Stimulated activated naive CD8-positive, alpha-beta T cell treated with anti-CD3 and anti-CD28 coated beads, Interleukin-15, Interleukin-2, amounts not matched to agents 100 ng/mL and 50 ng/mL, for 24 hours (primary cell): Measurements from ENCODE around the gene MRM2.
"Not testable (repeated sequence)": the region's sequence is repeated elsewhere in the genome, so short reads cannot be mapped to it uniquely, and the experiment has no call there.

Experiments used
- H3K27ac Mint-ChIP-seq: one replicate; pipeline ENCODE4 v1.8.0; 2021; ENCODE audit warnings: mild to moderate bottlenecking, mixed read lengths
- H3K27me3 Mint-ChIP-seq: one replicate; pipeline ENCODE4 v1.8.0; 2021; ENCODE audit warnings: mixed read lengths
- H3K36me3 Mint-ChIP-seq: one replicate; pipeline ENCODE4 v1.8.0; 2021; ENCODE audit warnings: low read depth, mixed read lengths
- H3K4me1 Mint-ChIP-seq: one replicate; pipeline ENCODE4 v1.8.0; 2021; ENCODE audit warnings: low read depth, mixed read lengths
- H3K4me3 Mint-ChIP-seq: one replicate; pipeline ENCODE4 v1.8.0; 2021; ENCODE audit warnings: mild to moderate bottlenecking, mixed read lengths
- H3K9me3 Mint-ChIP-seq: one replicate; pipeline ENCODE4 v1.8.0; 2021; ENCODE audit warnings: mixed read lengths

Gene MRM2

GRCh38 chr7:2273866-2274265, 31.9 kb upstream of the MRM2 start:
- Mint-ChIP-seq H3K4me1 (no peaks in the 10 kb centered on the region), H3K4me3 (no peak overlapping the region), H3K27me3 (no peaks in the 10 kb centered on the region), H3K9me3 (no peaks in the 10 kb centered on the region), H3K36me3 (peaks cover 20% of the 10 kb centered on the region), H3K27ac (no peak overlapping the region)

- no peaks in the 10 kb centered on the region for H3K27me3 Mint-ChIP-seq
- peaks cover 20% of the 10 kb centered on the region for H3K36me3 Mint-ChIP-seq
- no peak overlapping the region for H3K27ac Mint-ChIP-seq
- no peak overlapping the region for H3K4me3 Mint-ChIP-seq
- no peaks in the 10 kb centered on the region for H3K9me3 Mint-ChIP-seq
- H3K4me1 Mint-ChIP-seq: no peaks in the 10 kb centered on the region
Observed at GRCh38 chr7:2272031-2272430, 30.0 kb upstream of the MRM2 start.

- Mint-ChIP-seq H3K4me1 (no peaks in the 10 kb centered on the region), H3K27me3 (no peaks in the 10 kb centered on the region), H3K27ac (no peak overlapping the region), H3K4me3 (no peak overlapping the region), H3K9me3 (no peaks in the 10 kb centered on the region), H3K36me3 (peaks cover 20% of the 10 kb centered on the region)
Observed at GRCh38 chr7:2271273-2272026, 29.4 kb upstream of the MRM2 start.

DNA sequence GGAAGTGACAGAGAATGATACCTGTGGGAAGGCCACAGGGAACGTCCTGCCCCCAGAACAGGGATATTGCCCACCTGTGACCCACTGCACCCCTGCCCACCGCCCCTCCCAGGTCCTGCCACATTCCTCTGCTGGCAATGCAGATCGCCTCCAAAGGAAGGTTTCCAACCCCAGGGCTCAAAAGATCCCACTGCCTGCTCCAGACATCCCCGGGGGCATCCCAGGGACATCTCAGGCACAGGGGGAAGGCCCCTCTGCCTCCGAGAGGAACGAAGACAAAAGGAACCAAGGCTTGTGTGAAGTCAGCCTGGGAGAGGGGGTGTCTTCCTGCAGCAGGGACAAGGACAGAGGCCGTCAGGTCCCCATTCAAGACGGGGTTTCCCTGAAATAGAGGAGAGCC, 28.5 kb upstream of the MRM2 start:
- no peak overlapping the region for H3K4me3 Mint-ChIP-seq
- no peak overlapping the region for H3K27ac Mint-ChIP-seq
- peaks cover 23% of the 10 kb centered on the region for H3K36me3 Mint-ChIP-seq
- no peaks in the 10 kb centered on the region for H3K9me3 Mint-ChIP-seq
- no peaks in the 10 kb centered on the region for H3K4me1 Mint-ChIP-seq
- H3K27me3 Mint-ChIP-seq: no peaks in the 10 kb centered on the region

- Mint-ChIP-seq H3K9me3 (no peaks in the 10 kb centered on the region), H3K27ac (no peak overlapping the region), H3K36me3 (peaks cover 24% of the 10 kb centered on the region), H3K4me3 (no peak overlapping the region), H3K4me1 (no peaks in the 10 kb centered on the region), H3K27me3 (no peaks in the 10 kb centered on the region)
Observed at GRCh38 chr7:2269991-2270460, 28.0 kb upstream of the MRM2 start.

DNA sequence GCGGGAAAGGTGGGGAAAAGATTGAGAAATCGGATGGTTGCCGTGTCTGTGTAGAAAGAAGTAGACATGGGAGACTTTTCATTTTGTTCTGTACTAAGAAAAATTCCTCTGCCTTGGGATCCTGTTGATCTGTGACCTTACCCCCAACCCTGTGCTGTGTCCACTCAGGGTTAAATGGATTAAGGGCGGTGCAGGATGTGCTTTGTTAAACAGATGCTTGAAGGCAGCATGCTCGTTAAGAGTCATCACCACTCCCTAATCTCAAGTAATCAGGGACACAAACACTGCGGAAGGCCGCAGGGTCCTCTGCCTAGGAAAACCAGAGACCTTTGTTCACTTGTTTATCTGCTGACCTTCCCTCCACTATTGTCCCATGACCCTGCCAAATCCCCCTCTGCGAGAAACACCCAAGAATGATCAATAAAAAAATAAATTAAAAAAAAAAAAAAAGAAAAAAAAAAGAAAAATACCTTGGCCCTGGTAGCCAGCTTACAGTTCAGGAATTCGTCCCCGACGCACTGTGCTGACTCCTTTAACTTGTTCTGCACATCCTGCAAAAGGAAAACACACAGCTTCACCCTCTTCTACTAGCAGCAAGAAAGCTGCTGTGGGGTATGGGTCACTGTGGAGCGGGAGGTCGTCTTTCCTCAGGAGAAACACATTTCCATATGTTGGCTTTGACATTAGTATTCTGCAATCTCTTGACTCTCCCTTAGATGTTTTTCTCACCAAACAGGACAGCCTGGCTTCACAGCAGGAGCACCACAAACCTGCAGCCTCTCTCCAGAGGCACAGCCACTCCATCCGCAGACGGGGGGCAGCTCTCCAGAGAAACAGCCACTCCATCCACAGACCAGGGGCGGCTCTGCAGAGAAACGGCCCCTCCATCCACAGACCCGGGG, 27.3 kb upstream of the MRM2 start:
- not testable (repeated sequence) for H3K4me3 Mint-ChIP-seq, H3K27me3 Mint-ChIP-seq, H3K9me3 Mint-ChIP-seq, H3K4me1 Mint-ChIP-seq, H3K27ac Mint-ChIP-seq
- peaks cover 29% of the 10 kb centered on the region for H3K36me3 Mint-ChIP-seq

DNA sequence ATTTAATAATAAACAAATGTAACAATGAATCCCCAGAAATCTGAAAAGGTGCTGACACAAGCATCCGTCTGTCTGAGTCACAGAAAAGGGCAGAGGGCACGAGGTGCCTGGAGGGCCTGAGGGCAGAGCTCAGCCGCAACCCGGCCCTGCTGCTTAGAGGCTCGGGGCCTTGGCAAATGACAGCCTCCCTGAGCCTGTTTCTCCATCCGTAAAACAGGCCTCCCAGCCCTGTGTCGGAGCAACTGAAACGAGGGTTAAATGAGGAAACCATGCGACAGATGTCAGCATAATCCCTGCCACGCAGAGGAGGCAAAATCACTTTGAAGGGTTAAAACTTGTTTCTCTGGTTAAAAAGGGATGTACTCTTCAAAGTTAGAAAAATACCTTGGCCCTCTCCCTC, 24.9 kb upstream of the MRM2 start:
- no peak overlapping the region for H3K4me3 Mint-ChIP-seq
- peaks cover 32% of the 10 kb centered on the region for H3K36me3 Mint-ChIP-seq
- no peaks in the 10 kb centered on the region for H3K27me3 Mint-ChIP-seq
- no peak overlapping the region for H3K27ac Mint-ChIP-seq
- H3K4me1 Mint-ChIP-seq: peaks cover 5% of the 10 kb centered on the region
- H3K9me3 Mint-ChIP-seq: no peaks in the 10 kb centered on the region

- H3K36me3 Mint-ChIP-seq: peaks cover 29% of the 10 kb centered on the region
Observed at GRCh38 chr7:2264158-2264557, 22.2 kb upstream of the MRM2 start.

DNA sequence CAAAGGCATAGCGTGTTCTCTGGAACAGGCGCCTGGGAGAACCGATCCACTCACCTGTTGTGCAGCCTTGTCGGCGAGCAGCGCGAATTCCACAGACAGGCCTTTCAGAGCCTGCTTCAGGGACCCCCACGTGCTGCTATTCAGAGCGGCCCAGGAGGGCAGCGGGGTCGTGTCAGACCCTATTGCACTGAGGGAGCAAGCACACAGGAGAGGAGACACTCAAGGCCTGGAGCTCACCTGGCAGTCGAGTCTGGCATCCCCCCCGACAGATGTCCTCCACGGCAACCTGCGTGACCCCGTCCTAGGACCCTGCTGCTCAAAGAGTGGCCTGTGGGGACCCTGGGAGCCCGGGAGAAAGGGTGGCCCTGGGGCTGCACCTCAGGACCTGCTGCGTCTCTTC, 21.2 kb upstream of the MRM2 start:
- H3K27me3 Mint-ChIP-seq: no peaks in the 10 kb centered on the region
- H3K36me3 Mint-ChIP-seq: peaks cover 29% of the 10 kb centered on the region
- no peaks in the 10 kb centered on the region for H3K9me3 Mint-ChIP-seq
- H3K4me1 Mint-ChIP-seq: peaks cover 15% of the 10 kb centered on the region
- no peak overlapping the region for H3K4me3 Mint-ChIP-seq
- H3K27ac Mint-ChIP-seq: no peak overlapping the region

More at GRCh38 chr7:2264158-2264557, 22.2 kb upstream of the MRM2 start:
- Mint-ChIP-seq H3K27ac (no peak overlapping the region), H3K27me3 (no peaks in the 10 kb centered on the region), H3K9me3 (no peaks in the 10 kb centered on the region), H3K4me1 (peaks cover 15% of the 10 kb centered on the region), H3K4me3 (no peak overlapping the region)

DNA sequence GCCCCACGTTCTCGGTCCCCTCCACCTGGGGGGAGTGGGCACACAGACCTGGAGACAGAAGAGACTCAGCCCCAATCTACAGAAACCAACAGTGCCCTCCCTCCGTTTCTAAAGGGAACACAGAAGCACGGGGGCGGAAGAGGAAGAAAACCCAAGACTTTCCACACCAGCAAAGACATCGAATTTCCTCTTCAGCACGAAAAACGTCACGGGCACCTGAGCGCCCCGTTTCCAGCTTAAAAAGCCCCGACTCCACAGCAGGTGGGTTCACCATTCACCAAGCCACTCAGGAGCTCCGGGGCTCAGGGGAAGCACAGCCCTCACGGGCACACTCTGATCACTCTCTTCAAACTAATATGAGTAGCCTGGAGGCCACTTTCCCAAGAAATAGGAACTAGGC, 19.6 kb upstream of the MRM2 start:
- Mint-ChIP-seq H3K27ac (peak overlapping the region; percentile 89), H3K4me1 (peaks cover 15% of the 10 kb centered on the region), H3K9me3 (no peaks in the 10 kb centered on the region), H3K4me3 (peak overlapping the region; percentile 59), H3K36me3 (peaks cover 29% of the 10 kb centered on the region), H3K27me3 (no peaks in the 10 kb centered on the region)

DNA sequence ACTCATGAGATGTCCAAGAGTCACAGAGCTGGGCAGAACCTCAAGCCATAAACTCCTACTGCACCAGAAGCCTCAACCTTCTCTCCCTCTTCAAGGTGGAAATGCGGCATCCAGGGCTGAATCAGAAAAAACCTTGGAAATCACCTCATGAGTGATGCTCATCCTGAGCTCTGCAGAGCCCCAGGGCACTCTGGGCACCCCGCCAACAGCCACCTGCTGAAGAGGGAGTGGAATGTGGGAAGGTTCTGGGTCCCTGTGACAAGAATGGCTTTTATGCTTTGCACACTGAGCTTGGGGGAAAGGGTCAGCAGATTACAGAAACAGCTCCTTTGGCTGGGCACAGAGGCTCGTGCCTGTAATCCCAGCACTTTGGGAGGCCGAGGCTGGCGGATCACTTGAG, 18.8 kb upstream of the MRM2 start:
- H3K4me3 Mint-ChIP-seq: no peak overlapping the region
- H3K36me3 Mint-ChIP-seq: peaks cover 29% of the 10 kb centered on the region
- H3K27ac Mint-ChIP-seq: no peak overlapping the region
- H3K9me3 Mint-ChIP-seq: no peaks in the 10 kb centered on the region
- H3K4me1 Mint-ChIP-seq: peaks cover 15% of the 10 kb centered on the region
- no peaks in the 10 kb centered on the region for H3K27me3 Mint-ChIP-seq

DNA sequence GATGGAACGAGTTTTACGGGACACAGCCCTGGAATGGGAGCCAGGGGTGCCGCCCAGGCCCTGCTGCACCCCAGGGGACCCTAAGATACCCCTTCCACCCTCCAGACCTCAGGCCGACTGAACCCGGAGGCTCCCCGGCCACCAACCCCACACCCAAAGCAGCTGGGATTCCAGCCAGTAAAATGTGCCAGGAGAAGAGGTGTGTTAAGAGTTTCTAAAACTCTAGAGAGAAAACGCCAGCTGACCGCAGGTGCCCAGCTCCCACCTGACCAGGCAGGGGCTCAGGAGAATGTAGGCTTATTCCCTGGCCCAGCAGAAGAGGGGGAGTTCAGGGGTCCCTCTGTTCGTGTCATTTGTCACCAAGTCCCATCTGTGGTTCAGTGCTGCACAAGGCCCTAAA, 17.5 kb upstream of the MRM2 start:
- Mint-ChIP-seq H3K4me1 (peaks cover 21% of the 10 kb centered on the region), H3K9me3 (no peaks in the 10 kb centered on the region), H3K36me3 (peaks cover 22% of the 10 kb centered on the region), H3K27me3 (no peaks in the 10 kb centered on the region), H3K27ac (peak overlapping the region; percentile 80), H3K4me3 (no peak overlapping the region)

GRCh38 chr7:2258661-2259365, 16.8 kb upstream of the MRM2 start:
- no peak overlapping the region for H3K27ac Mint-ChIP-seq
- H3K4me3 Mint-ChIP-seq: no peak overlapping the region
- H3K27me3 Mint-ChIP-seq: no peaks in the 10 kb centered on the region
- peaks cover 21% of the 10 kb centered on the region for H3K4me1 Mint-ChIP-seq
- H3K9me3 Mint-ChIP-seq: no peaks in the 10 kb centered on the region
- H3K36me3 Mint-ChIP-seq: peaks cover 15% of the 10 kb centered on the region

- Mint-ChIP-seq H3K36me3 (peaks cover 15% of the 10 kb centered on the region), H3K9me3 (no peaks in the 10 kb centered on the region), H3K4me3 (no peak overlapping the region), H3K27me3 (no peaks in the 10 kb centered on the region), H3K4me1 (peaks cover 24% of the 10 kb centered on the region), H3K27ac (no peak overlapping the region)
Observed at GRCh38 chr7:2257651-2258050, 15.6 kb upstream of the MRM2 start.

DNA sequence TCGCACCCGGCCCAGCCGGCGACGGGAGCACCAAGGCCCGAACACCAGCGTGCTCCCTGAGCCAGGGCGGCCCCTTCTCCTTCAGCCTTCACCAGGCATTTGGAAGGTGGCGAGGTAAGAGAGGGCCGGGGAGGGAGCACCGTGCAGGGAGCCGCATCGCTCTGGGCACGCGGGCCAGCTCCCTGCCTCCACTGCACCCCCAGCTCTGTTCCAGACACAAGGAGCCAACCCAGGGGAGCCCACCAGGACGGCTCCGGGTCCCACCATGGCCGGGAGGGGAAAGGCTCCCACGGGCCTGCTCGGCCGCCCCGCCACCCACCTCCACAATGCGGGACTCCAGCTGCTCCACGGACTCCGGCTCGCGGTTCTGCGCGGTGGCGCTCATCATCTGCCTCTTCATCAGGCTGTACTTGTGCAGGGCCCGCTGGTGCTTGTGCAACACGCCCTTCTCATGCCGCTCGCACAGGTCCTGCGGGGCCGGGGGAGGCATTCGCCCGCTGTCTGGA, 15.1 kb upstream of the MRM2 start:
- peaks cover 21% of the 10 kb centered on the region for H3K4me1 Mint-ChIP-seq
- no peaks in the 10 kb centered on the region for H3K9me3 Mint-ChIP-seq
- no peak overlapping the region for H3K27ac Mint-ChIP-seq
- no peak overlapping the region for H3K4me3 Mint-ChIP-seq
- H3K36me3 Mint-ChIP-seq: peaks cover 11% of the 10 kb centered on the region
- H3K27me3 Mint-ChIP-seq: no peaks in the 10 kb centered on the region
